GM12878 (cell line): ENCODE measurements around the gene RRP1B.

Source experiments
- CTCF ChIP-seq, 3 experiments: IDR thresholded peaks in 2 of 3; conservative IDR thresholded peaks in 1 of 3; 2 replicates each; pipeline ENCODE4 v1.5.1; 2011; ENCODE audit warnings: low read depth in 3 of 3, low read length in 3 of 3, mild to moderate bottlenecking in 3 of 3, control low read depth in 2 of 3, moderate library complexity in 2 of 3, inconsistent platforms in 1 of 3, mixed read lengths in 1 of 3; ENCODE audit not compliant: control insufficient read depth in 2 of 3, insufficient read depth in 1 of 3; ENCODE audit errors: extremely low read depth in 1 of 3
- POLR2AphosphoS5 ChIP-seq: IDR thresholded peaks from 2 replicates; pipeline ENCODE4 v1.6.1; 2011; ENCODE audit warnings: mild to moderate bottlenecking, low read length, inconsistent platforms

DNA sequence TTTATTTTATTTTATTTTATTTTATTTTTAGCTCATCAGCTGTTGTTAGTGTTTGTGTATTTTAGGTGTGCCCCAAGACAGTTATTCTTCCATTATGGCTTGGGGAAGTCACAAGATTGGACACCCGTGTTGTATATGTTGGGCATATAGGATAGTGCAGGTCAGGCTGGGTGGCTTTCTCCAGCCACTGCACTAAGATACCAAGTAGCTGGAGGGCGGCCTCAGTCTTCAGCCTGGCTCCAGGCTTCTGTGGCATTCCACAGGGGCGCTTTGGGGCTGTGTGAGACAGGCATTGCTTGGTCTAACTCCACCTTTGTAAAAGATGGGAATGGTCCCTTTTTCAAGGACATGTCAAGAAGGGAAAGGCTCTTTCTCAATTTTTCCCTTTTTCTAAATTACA lies 16.5 kb downstream of the RRP1B start:
- no peak for TF ChIP-seq CTCF (IDR thresholded peaks at IDR 0.05 in 2 of 3, conservative IDR thresholded peaks at IDR 0.05 in 1 of 3; ENCODE audit: control insufficient read depth in 2 of 3, extremely low read depth in 1 of 3, insufficient read depth in 1 of 3, low read depth in 3 of 3, low read length in 3 of 3)
- TF ChIP-seq POLR2AphosphoS5 = no peak
